ENCODE data around the gene ALOX12B. TPM values are rescaled to one million over a fixed set of nuclear protein-coding genes. Genes with fewer than 3 reads are reported as not detected.
A peak's percentile ranks its signal among the peaks of the same experiment; 100 is the strongest.
"Not testable (repeated sequence)": the region's sequence is repeated elsewhere in the genome, so short reads cannot be mapped to it uniquely, and the experiment has no call there.

Gene ALOX12B
- total RNA-seq, 1 donor from 2014 or later = not detected

- peak; percentile 80 for DNase-seq (ENCODE audit: low spot score)
- intact Hi-C loops (cut with DNase I) = loop anchor here (2.0 to 5.0 kb wide), 3 partner anchors 67 to 182 kb away; no protein-coding TSS in a partner anchor
These were observed 32.3 kb upstream of the ALOX12B start for GRCh38 chr17:8119581-8120519.

GRCh38 chr17:8118769-8119580, 31.5 kb upstream of the ALOX12B start:
- peak; percentile 93 for DNase-seq (ENCODE audit: low spot score)
- intact Hi-C loops (cut with DNase I) = loop anchor here (2.0 kb wide), 1 partner anchor 68 kb away; no protein-coding TSS in a partner anchor

- intact Hi-C loops (cut with DNase I) = loop anchor here (2.0 kb wide), 1 partner anchor 69 kb away; no protein-coding TSS in a partner anchor
- DNase-seq (ENCODE audit: low spot score) = no peak
These were observed 30.7 kb upstream of the ALOX12B start, which contains the start of gene ALOXE3 for GRCh38 chr17:8117980-8118768. ALOXE3 (minus strand) TSS chr17:8118514; CDS start chr17:8117990, 524 bp downstream.

- DNase-seq (ENCODE audit: low spot score) = no peak
- intact Hi-C loops (cut with DNase I) = no loop called here
These were observed 30.0 kb upstream of the ALOX12B start for GRCh38 chr17:8117367-8117979.

GRCh38 chr17:8116776-8117175, 29.3 kb upstream of the ALOX12B start:
- intact Hi-C loops (cut with DNase I) = no loop called here
- DNase-seq (ENCODE audit: low spot score) = no peak

- DNase-seq (ENCODE audit: low spot score) = no peak
- intact Hi-C loops (cut with DNase I) = loop anchor here (5.0 kb wide), 1 partner anchor 49 kb away; no protein-coding TSS in a partner anchor
These were observed 23.4 kb upstream of the ALOX12B start for GRCh38 chr17:8110907-8111306.

GRCh38 chr17:8110456-8110804, 22.9 kb upstream of the ALOX12B start:
- intact Hi-C loops (cut with DNase I) = loop anchor here (5.0 kb wide), 1 partner anchor 48 kb away; no protein-coding TSS in a partner anchor
- no peak for DNase-seq (ENCODE audit: low spot score)

GRCh38 chr17:8109661-8110455, 22.3 kb upstream of the ALOX12B start:
- intact Hi-C loops (cut with DNase I) = loop anchor here (5.0 kb wide), 1 partner anchor 48 kb away; no protein-coding TSS in a partner anchor

GRCh38 chr17:8108972-8109660, 21.6 kb upstream of the ALOX12B start:
- DNase-seq (ENCODE audit: low spot score) = no peak

More at GRCh38 chr17:8109661-8110455, 22.3 kb upstream of the ALOX12B start:
- DNase-seq (ENCODE audit: low spot score) = no peak

GRCh38 chr17:8106980-8107379, 19.5 kb upstream of the ALOX12B start:
- DNase-seq (ENCODE audit: low spot score); intact Hi-C loops (cut with DNase I): not testable (repeated sequence)

More at GRCh38 chr17:8108972-8109660, 21.6 kb upstream of the ALOX12B start:
- intact Hi-C loops (cut with DNase I) = no loop called here

- intact Hi-C loops (cut with DNase I) = no loop called here
- no peak for DNase-seq (ENCODE audit: low spot score)
These were observed 18.5 kb upstream of the ALOX12B start for GRCh38 chr17:8105957-8106398.

- intact Hi-C loops (cut with DNase I) = no loop called here
- DNase-seq (ENCODE audit: low spot score) = no peak
These were observed 17.4 kb upstream of the ALOX12B start for GRCh38 chr17:8104911-8105310.

GRCh38 chr17:8103549-8103948, 16.0 kb upstream of the ALOX12B start:
- intact Hi-C loops (cut with DNase I) = no loop called here

GRCh38 chr17:8101721-8102120, 14.2 kb upstream of the ALOX12B start:
- intact Hi-C loops (cut with DNase I) = no loop called here
- DNase-seq (ENCODE audit: low spot score) = no peak

More at GRCh38 chr17:8103549-8103948, 16.0 kb upstream of the ALOX12B start:
- no peak for DNase-seq (ENCODE audit: low spot score)

GRCh38 chr17:8100763-8101162, 13.2 kb upstream of the ALOX12B start:
- no peak for DNase-seq (ENCODE audit: low spot score)
- intact Hi-C loops (cut with DNase I) = no loop called here

GRCh38 chr17:8100111-8100510, 12.6 kb upstream of the ALOX12B start:
- intact Hi-C loops (cut with DNase I) = no loop called here
- no peak for DNase-seq (ENCODE audit: low spot score)

- no peak for DNase-seq (ENCODE audit: low spot score)
- intact Hi-C loops (cut with DNase I) = no loop called here
These were observed 9.0 kb upstream of the ALOX12B start for GRCh38 chr17:8096541-8096940.

Measured in cardiac septum (tissue), 1 donor.